ENCODE measurements around the gene LRRC37B.
"Not testable (repeated sequence)": the region's sequence is repeated elsewhere in the genome, so short reads cannot be mapped to it uniquely, and the experiment has no call there.

- TF ChIP-seq CTCF (IDR thresholded peaks at IDR 0.05), result peak; percentile 13 to 51 (median 46)
- not testable (repeated sequence) for TF ChIP-seq POLR2AphosphoS5 (IDR thresholded peaks at IDR 0.05); POLR2A (IDR thresholded peaks at IDR 0.05; ENCODE audit: low read depth)
Observed at GRCh38 chr17:32066863-32067642, 59.9 kb downstream of the LRRC37B start.

Data from esophagus muscularis mucosa (tissue), 3 donors.